ENCODE results near the gene BBC3.
"Not testable (repeated sequence)": the region's sequence is repeated elsewhere in the genome, so short reads cannot be mapped to it uniquely, and the experiment has no call there.

BBC3 gene

GRCh38 chr19:47258434-47258833, 27.4 kb upstream of the BBC3 start:
- no peak for DNase-seq (ENCODE audit: low read depth)

GRCh38 chr19:47257411-47258169, 26.6 kb upstream of the BBC3 start:
- DNase-seq (ENCODE audit: low read depth): no peak

- DNase-seq (ENCODE audit: low read depth): peak; percentile 92
Observed at GRCh38 chr19:47256693-47257410, 25.9 kb upstream of the BBC3 start.

GRCh38 chr19:47255879-47256692, 25.1 kb upstream of the BBC3 start, which contains the start of gene CCDC9:
Gene CCDC9, plus strand, starts transcription at chr19:47256525. Its CDS starts 1,876 bp downstream, at chr19:47258401.
- DNase-seq (ENCODE audit: low read depth): peak; percentile 74

GRCh38 chr19:47253970-47254369, 23.0 kb upstream of the BBC3 start:
- DNase-seq (ENCODE audit: low read depth): no peak

- peak; percentile 83 for DNase-seq (ENCODE audit: low read depth)
Observed at GRCh38 chr19:47253467-47253881, 22.5 kb upstream of the BBC3 start.

- DNase-seq (ENCODE audit: low read depth): not testable (repeated sequence)
Observed at GRCh38 chr19:47253016-47253415, 22.0 kb upstream of the BBC3 start.

GRCh38 chr19:47247308-47247990, 16.4 kb upstream of the BBC3 start:
- DNase-seq (ENCODE audit: low read depth): no peak

GRCh38 chr19:47243776-47244547, 13.0 kb upstream of the BBC3 start:
- DNase-seq (ENCODE audit: low read depth): peak; percentile 89

- DNase-seq (ENCODE audit: low read depth): no peak
Observed at GRCh38 chr19:47243364-47243775, 12.4 kb upstream of the BBC3 start.

- DNase-seq (ENCODE audit: low read depth): no peak
Observed at GRCh38 chr19:47241919-47242577, 11.0 kb upstream of the BBC3 start.

- no peak for DNase-seq (ENCODE audit: low read depth)
Observed at GRCh38 chr19:47240996-47241918, 10.3 kb upstream of the BBC3 start.

GRCh38 chr19:47240556-47240955, 9.6 kb upstream of the BBC3 start:
- DNase-seq (ENCODE audit: low read depth): no peak

GRCh38 chr19:47239610-47240296, 8.8 kb upstream of the BBC3 start:
- no peak for DNase-seq (ENCODE audit: low read depth)

GRCh38 chr19:47239152-47239551, 8.2 kb upstream of the BBC3 start:
- no peak for DNase-seq (ENCODE audit: low read depth)

- DNase-seq (ENCODE audit: low read depth): no peak
Observed at GRCh38 chr19:47236072-47236675, 5.2 kb upstream of the BBC3 start.

- no peak for DNase-seq (ENCODE audit: low read depth)
Observed at GRCh38 chr19:47232422-47233211, 1.6 kb upstream of the BBC3 start.
